HuH-7 (cell line): ENCODE data around the gene NDUFV3.
A peak's percentile ranks its signal among the peaks of the same experiment; 100 is the strongest.
"Not testable (repeated sequence)": the region's sequence is repeated elsewhere in the genome, so short reads cannot be mapped to it uniquely, and the experiment has no call there.

Experiments
- DNase-seq: peaks from one replicate; pipeline ENCODE4 v3.0.0; 2011; ENCODE audit warnings: low spot score

NDUFV3 gene

GRCh38 chr21:42857216-42857615, 35.9 kb upstream of the NDUFV3 start:
- no peak for DNase-seq

DNA sequence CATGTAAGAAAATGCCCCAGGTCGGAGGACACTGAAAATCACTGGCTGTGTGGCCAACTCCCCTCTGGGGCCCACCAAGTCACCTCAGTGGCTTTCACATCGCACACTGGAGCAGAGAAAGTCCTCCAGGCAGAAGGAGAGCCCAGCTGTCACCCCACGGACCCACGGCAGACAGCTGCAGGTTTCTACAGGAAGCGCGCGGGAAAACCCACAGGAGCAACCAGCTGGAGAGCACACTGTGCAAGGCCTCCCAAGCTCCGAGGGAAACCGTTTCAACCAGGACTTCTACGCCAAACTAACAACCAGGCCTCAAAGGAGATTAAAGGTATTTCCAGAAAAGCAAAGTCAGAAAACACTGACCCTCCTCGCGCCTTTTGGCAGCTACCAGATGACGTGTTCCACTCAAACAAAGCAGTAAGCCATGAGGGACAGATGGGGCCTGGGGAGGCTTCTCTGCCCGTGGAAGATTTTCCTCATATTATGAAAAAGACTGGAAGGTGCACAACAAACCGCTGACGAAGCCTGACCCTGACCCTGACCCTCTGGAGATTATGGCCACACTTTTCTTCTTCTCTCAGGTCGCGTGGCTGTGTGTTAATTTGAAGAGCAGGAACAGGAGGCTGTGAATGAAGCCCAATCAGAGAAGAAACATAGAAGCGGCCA, 34.8 kb upstream of the NDUFV3 start:
- DNase-seq, result no peak

DNA sequence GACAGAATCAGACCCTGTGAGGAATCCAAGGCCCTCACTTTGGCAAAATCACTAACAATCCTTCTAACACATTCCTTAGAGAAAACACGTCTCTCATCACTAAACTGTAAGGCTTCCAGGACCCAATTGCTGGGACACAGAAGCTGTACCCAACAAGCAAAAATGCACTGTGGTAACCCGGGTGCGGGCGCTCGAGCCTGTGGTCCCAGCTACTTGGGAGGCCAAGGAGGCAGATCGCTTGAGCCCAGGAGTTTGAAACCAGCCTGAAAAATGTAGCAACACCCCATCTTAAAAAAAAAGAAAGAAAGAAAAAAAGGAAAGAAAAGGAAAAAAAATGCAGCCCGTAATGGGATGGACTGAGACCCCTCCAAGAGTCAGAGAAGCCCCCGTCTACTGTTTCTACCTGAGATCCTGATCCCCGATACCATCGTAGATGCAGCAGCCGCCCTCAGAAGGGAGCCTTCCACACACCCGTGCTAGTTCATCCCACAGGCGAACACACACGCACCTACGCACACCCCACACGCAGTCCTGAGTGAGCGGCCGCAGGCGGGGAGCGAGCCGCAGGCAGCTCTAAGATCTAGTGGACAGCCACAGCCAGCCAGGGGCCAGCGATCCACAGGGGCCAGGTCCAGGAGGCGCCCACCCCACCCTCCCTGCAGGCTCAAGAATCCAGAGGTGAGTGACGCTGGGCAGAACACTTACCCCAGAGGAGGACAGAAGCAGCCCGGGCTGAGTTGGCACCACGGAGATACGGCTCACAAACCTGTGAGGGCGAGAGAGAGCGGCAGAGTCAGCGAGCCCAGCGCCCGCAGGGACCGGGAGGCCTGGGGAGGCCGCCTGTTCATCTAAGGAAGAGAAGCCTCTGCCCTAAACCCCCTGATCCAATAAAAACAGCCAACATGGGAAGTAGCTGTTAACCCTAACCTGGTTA, 33.9 kb upstream of the NDUFV3 start:
- no peak for DNase-seq

DNA sequence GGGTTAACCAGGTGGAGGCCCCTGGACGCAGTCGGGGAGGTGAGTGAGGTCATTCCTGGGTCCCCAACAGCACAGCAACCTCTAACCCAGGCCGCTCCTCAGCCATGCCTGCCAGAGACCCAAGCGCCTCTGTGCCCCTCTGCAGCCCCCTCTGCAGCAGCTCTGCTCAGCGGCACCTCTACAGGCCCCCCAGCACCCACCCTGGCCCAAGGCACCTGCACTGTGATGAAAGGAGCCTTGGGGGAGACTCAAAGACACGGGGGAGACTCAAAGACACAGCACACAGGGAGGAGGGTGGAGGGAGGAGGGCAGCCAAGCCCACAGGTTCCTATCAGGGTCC, 33.2 kb upstream of the NDUFV3 start:
- no peak for DNase-seq

DNA sequence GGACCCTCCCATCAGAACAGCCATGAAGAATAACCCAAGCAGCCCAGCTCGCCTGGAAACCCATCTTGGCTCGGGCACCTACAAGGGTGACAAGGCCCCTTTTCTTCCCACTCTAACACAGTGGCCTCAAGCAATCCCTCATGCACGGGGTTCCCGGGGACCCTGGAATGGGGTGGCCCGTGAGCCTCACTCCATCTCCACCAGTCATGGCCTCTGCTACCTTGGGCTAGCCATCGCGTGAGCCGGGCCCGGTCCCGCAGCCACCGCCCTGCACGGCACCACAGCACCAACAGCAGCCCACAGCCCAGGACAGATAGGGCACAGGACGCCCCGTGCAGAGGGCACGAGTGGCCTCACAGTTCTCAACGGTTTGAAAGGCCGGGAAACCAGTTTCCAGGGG, 32.8 kb upstream of the NDUFV3 start:
- no peak for DNase-seq

DNA sequence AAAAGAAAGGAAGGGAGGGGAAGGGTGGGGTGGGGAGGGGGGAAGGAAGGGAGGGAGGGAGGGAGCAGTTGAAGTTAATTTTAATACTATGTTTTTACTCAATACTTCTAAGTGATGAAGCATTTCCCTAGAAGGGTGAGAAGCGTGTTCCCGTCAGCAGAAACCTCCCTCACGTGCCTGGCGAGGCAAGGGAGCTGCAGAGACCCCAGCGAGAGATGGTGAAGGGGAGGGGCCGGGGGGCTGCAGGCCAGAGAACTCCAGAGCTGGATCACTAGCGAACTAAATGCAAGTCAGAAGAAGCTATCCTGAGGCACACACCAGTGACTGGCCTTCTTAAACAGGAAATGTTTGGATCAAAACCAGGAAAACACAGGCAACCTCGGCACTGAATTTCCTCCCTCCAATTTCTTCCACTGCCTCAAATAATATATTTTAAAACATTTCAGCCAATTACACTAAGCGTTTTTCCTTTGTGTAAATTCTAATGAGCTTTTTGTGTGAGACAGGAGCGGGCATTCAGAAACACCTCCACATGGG, 31.7 kb upstream of the NDUFV3 start:
- DNase-seq, result no peak

GRCh38 chr21:42861848-42862400, 31.2 kb upstream of the NDUFV3 start:
- DNase-seq, result no peak

DNA sequence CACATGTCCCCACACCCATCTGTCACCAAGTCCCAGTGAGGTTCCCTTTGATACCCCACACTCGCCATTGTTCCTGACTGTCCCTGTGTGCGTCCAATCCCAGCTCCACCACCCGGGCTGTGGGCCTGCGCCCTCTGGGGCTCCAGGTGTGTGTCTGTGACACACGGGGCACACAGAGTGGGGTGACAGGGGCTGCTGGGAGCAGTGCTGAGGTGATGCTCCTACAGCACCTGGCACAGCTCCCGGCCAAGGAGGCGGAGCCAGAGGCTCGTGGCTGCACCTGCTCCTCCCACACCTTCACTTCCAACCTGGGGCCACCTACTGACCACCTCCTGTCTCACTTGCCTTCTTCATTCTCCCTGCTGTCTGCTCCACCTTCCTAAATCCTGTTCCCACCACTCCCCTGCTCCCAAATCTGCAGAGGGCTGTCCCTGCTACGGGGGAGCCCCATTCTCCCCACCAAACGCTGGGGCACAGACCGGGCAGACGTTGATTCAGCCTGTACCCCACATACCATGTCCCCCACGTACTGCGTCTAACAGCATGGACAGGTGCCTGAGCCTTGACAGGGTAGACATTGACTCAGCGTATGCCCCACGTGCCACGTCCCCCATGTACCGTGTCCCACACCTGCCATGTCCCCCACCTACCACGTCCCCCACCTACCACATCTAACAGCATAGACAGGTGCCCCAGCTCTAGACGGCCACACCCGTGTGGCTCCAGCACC, 30.2 kb upstream of the NDUFV3 start:
- DNase-seq, result no peak

- no peak for DNase-seq
Observed at GRCh38 chr21:42863504-42863870, 29.6 kb upstream of the NDUFV3 start.

DNA sequence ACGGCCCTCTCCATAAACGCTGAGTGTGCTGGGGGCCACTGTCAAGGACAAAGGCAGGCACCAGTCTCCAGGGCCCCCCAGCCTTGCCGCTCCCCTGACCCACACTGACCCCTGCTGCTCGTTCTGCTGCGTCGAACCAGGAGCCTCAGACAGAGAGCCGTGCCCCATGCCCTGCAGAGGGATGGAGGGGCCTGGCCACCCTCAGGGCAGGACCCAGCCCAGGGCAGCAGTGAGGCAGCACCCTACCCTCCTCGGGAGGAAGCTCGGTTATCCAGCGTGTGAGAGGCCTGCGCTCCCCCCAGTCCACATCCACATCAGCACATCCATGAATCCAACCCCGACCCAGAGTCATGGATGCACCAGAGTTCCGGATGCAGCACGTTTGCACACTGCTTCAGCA, 28.8 kb upstream of the NDUFV3 start:
- DNase-seq, result no peak

DNA sequence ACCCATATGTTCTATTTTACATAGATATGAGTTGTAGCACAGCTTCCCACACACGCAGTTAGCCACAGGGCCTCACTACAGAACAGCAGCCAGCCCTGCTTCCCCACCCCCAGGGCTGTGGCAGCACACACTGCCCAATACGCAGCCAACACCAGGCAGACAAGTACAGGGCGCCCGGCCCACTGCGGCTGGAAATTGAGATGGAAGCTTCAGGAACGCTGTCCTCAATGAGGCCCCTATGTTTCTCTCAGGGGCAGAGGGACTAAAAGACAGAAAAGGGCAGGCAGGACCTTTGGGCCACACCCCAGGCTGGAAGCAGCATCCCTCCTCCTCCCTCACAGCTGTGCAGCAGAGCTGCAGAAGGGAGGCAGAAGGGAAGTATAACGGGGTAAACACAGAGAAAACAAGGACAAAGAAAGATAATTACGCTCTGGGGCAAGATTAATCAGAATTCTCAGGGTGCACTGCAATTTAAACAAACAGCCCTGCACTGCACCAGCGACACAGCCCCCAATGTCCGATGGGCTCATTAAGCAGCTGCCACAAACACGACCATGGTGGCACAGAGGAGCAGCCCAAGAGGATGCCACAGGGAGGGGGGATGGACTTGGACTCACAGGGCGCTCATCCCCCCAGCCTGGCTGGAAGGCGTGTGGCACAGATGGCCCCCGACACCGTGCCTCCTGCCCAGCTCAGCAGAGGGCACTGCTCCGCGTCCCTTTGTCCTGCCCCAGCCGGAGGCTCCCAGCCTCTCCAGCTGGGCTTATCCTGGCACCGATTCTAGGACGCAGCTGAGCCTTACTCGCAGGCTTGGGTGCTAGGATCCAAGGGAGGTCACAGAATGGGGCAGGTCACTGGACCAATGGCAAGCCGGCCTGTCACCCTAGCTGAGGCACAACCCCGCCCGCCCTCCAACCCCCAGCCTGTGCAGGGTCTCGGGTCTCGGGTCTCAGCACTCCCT, 28.0 kb upstream of the NDUFV3 start:
- DNase-seq, result no peak

DNA sequence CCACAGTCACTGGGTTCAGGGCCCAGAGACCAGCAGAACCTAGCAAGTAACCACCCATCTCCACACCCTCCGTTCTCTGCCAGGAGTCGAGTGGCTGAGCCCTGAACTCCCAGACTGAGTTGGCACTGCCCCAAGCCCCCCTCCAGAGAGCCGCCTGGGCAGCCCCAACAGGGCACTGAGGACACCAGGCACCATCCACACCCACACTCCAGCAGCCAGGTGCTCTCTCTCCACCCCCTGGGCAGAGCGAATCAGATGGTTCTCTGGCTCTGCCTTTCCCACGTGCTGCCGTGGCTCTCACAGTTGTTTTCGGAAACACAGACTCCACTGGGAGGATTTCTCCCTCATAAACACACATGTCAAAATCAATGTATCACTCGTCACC, 27.3 kb upstream of the NDUFV3 start:
- no peak for DNase-seq

DNA sequence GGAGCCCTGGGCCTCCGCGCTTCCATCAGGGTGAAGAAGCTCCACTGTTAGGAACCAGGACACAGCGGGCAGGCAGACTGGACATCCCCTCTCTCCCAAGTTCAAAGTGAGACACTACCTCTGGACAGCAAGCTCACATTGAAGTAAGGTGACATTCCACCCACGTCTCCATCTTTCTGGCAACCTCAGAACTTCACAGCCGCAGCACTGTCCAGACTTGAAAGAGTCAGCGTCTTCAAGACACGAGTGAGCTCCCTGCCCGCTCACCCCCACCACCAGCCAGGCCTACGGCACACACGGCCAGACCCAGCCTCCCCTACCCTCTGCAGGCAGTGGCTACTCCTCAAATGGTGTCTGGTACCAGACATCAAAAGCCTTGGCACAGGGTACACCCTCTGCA, 24.9 kb upstream of the NDUFV3 start:
- DNase-seq, result no peak

DNA sequence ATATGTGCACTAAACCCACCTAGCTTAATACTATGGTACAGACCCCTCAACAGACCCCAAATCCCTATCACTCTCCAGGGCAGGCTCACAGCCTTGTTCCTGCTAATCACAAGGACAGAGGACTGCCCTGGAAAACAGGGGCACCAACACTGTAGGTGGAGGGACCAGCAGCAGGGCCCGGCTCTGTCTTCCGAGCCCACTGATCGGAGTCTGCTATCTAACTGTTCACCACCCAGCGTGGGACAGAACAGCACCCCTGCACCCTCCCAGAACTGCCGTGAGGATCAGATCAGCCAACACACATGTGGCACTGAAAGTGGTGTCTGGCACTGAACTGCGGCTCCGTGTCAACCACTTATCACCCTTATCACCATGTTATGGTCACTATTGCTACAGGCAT, 20.0 kb upstream of the NDUFV3 start:
- no peak for DNase-seq

GRCh38 chr21:42875811-42876210, 17.3 kb upstream of the NDUFV3 start:
- not testable (repeated sequence) for DNase-seq

DNA sequence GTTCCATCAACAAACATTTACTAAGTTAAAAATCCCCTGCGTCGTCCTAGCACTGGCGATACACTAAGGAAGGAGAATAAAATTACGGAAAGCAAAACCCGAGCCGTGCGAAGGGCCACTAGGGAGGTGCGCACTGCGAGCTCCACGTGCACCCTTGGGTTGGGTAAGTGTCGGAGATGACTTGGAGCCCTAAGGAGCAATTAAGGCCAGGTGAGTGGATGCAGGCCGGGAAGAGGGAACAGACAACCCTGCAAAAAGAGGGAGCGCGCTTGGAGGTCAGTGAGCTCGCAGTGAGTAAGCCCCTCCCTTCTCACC, 14.5 kb upstream of the NDUFV3 start:
- no peak for DNase-seq

- DNase-seq, result peak; percentile 97
Observed at GRCh38 chr21:42878993-42879787, 13.9 kb upstream of the NDUFV3 start, which contains the start of gene WDR4. Gene WDR4, minus strand, starts transcription at chr21:42879539. Its CDS starts 44 bp downstream, at chr21:42879495.

DNA sequence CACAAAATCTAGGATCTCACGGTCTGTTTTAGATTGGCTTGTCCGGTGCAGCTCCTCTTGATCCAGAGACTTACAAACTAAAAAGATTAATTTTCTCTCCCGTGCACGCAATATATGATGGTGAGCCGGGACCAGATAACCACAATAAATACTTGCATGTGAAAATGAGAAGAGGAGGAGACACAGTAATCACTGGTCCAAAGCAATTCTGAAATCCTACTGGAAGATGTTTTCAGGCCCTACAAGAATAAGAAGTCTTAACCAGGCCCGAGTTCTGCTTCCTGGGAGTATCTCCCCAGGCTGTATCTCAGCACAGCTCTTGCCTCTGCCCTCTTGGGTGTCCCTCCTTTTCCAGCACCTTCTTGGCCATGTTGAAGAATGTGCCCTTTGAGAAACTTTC, 12.8 kb upstream of the NDUFV3 start:
- no peak for DNase-seq

- no peak for DNase-seq
Observed at GRCh38 chr21:42883921-42884320, 9.2 kb upstream of the NDUFV3 start.

DNA sequence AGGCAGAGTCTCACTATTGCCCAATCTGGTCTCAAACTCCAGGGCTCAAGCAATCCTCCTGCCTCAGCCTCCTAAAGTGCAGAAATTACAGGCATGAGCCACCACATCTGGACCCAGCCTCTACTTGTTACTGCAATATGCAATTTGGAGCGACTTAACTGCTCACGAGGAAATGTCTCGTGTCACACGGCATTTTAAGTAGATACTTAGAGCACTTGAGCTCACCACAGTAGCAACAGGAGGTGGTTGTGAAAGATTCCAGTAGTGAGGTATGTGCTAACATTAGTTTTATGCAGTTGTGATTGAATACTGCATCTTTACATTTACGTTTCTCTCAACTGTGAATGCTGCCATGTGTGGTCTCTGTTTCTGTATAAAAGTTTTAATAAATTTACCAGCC, 5.8 kb upstream of the NDUFV3 start:
- DNase-seq, result no peak

DNA sequence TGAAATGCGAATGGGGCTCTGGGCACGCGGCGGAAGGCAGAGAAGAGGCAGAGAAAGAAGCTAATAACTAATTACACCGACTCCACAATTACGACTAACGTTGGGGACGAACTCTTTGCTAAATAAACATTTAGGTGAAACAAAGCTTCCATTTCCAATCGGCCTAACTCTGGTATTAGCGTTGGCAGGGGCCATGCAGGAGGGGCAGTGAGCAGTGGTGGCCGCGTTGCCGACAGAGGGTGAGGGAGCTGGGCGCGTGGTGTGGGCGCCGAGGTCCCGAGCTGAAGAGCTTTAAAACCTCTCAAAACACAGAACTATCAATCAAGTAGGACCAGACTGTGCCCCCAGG, 553 bp upstream of the NDUFV3 start:
- DNase-seq, result no peak
